ENCODE results near the gene ADK.
"Not testable (repeated sequence)": the region's sequence is repeated elsewhere in the genome, so short reads cannot be mapped to it uniquely, and the experiment has no call there.

Gene ADK

DNA sequence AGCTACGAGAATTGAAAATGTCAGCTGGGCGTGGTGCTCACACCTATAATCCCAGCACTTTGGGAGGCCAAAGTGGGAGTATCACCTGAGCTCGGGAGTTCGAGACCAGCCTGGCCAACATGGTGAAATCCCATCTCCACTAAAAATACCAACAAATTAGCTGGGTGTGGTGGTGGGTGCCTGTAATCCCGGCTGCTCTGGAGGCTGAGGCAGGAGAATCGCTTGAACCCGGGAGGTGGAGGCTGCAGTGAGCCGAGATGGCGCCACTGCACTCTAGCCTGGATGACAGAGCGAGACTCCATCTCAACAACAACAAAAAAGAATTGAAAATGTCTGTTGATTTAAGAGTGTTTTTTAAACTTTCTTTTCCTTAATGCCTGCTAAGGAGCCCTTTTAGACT is 4.0 kb upstream of the ADK start:
- not testable (repeated sequence) for DNase-seq

DNA sequence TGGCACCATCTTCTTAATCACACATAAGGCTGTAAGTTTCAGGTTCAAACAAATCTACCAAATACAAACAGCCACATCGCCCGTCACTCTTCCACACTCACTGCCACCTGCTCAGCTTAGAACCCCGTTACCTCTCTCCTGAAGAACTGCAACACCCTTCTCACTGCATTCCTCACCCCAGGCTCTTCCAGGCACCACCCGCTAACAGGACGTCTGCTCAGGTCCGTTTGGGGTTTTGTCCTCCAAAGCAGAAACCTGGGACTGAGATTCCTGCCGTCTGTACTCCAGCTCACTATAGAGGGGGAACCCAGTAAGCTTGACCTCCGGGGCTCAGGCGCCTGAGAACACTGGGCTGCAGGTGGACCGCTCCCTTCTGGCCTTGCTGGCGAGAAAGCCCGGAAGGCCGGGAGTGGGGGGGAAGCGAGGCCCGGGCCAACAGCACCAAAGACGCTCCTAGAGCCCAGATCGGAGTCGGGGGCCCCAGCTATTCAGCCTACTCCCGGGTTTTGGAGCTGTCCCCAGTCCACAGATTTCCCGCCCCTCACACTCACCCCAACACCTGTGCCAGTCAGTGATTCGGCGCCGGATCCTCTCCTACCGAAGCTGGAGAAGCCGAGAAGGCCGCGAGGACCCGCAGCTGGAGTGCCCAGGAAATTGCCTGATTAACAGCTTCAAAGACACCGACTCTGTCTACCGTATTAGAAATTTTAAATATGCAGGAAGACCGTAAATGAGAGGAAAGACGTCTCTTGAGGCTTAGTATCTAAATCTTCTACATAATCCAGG is 624 bp upstream of the ADK start, which contains the start of gene AP3M1:
Gene AP3M1, minus strand, starts transcription at position 625 of the 786 bp plus-strand sequence. CDS start 12,449 bp downstream, outside the sequence.
- no peak for DNase-seq

DNA sequence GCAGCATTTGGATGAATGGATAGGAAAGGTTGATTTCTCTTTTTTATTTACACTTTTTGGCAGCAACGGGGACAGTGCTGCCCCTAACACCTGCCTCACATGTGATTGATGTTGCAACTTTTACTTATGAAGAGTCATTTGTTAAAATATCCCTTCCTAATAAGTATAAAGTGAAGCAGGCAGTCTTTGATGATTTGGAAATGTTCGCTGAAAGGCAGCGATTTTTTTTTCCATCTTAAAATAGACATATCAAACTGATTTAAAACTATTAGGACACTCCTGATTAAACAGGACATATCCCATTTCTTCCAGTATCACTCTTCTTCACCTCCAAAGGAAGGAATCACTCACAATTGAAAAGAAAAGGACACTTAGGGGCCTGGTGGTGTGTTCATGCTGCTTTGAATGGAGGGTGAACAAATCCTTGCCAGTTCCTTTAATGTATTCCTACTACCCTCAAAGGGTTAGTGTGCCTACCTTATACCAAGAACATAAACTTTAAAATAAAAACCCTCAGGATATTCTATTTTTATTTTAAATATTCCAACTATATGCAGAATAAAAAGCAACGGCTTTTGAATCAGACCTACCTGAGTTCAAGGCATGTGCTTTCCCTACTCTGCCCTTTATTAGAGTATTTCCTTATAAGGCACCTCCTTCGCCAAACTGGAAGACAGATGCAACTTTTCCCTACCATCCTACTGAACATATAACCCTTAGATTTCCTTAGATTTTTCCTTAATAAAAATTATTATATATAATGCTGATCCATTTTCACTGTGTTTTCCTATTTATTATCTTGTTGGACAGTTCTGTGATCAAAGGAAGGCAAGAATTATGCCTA is 1.1 kb downstream of the ADK start:
- DNase-seq = no peak

GRCh38 chr10:74153123-74153522 is 2.1 kb downstream of the ADK start:
- no peak for DNase-seq

- no peak for DNase-seq
Observed at GRCh38 chr10:74153676-74154075, 2.7 kb downstream of the ADK start.

GRCh38 chr10:74156919-74157289 is 5.9 kb downstream of the ADK start:
- peak; percentile 44 for DNase-seq

- DNase-seq = no peak
Observed at GRCh38 chr10:74160013-74160412, 9.0 kb downstream of the ADK start.

- DNase-seq = no peak
Observed at GRCh38 chr10:74163319-74164068, 12.5 kb downstream of the ADK start.

DNA sequence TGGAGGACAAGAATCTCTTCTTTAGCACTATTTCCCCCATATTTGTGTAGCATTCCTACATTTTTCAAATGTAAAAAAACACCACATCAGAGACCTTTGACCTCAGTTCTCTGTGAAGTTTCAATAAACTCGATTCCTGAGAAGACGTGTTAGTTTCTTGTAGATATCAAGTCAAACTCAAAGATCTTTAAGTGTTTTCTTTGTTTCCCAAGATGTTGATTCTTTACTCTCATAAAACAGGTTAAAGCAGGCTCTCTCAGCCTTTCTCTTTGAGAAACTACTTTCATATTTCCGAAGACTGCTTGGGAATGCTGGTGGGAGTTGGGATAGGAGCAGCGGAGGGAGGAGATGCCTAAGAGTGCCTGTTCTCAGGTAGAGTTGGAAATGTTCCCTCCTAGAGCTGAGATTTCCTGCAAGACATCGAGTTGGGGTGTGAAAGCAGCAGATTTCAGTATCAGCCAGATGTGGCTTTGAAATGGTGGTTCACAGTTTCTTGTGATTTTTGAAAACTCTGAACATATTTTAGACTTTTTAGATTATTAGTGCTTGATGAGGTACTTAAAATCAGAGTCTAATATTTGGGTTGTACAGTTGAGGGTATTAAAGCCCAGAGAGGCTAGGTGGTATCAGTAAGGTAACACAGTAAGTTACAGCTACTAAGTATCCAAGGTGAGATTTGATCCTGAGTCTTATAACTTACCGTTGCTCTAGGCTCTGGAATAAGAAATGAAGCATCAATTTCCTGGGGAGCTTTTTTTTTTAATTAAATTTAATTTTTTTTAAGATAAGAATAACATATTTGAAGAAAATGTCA is 13.9 kb downstream of the ADK start:
- no peak for DNase-seq

DNA sequence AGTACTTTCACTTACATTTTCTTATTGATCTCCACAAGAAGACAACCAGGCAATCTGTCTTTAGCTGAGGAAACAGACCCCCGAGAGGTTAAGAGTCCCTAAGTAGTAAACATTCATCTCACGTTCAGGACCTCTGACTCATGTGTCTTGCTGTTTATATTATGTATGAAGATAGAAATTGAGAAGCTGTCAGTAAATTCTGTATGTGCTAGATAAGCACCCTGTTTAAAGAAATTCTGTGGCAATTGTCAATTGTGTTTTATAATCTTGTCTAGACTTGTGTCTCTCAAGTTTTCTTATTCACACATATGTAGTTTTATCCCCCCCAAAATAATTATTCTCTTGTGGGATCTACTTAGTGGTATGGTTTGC is 14.5 kb downstream of the ADK start:
- no peak for DNase-seq

- DNase-seq = no peak
Observed at GRCh38 chr10:74167443-74167842, 16.4 kb downstream of the ADK start.

DNA sequence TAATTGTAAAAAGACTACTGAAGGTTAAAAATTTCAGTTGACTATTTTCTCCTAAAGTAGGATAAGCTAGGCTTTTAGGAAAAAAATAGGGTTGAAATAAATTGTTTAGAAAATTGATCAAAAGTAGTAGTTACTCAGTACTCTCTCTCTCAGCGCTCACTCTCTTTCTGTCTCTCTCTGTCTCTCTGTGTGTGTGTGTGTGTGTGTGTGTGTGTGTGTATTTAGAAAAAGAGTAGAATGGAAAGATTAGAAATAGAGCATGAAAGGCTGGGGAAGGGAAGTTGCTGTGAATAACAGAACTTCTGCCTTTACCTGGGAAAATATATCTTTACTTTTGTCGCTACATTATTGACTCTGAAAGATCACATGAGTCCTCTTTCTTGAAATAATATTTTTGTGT is 20.6 kb downstream of the ADK start:
- no peak for DNase-seq

GRCh38 chr10:74174521-74174920 is 23.5 kb downstream of the ADK start:
- DNase-seq = no peak

GRCh38 chr10:74175510-74176379 is 24.7 kb downstream of the ADK start:
- no peak for DNase-seq

DNA sequence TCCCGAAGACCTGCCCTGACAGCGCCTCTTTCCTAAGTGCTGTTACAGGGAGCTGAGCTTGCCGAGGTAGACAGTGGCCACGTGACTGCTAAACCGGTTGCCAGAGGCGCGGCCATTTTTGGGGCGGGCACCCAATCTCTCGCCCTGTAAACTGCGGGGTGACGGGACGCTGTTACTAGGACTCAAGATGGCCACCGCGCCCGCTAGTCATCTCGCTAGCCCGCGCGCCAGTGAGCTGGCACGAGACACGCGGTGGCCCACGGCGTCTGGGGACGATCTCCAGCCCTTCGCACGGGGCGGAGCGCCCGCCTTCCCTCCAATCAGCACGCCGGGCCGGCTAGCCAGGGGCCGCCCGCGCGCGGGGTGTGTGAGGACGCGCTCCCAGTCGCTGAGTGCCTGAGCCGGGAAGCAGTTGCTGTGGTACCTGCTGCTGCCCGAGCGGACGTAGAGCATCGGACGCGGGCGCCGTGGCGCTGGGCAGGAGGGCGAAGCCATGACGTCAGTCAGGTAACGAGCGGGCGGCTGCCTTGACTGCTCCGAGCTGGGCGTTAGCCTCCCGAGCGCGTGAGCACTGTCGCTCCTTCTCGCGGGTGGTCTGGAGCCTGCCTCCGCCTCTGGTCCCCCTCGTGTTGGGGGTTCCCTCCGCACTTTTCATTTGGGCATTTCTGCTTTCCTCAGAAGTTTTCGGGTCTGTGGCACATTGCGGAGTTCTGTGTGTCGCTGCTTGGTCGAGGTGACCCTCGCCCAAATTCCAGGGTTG is 25.5 kb downstream of the ADK start:
- peak; percentile 86 for DNase-seq

- no peak for DNase-seq
Observed at GRCh38 chr10:74177140-74177677, 26.2 kb downstream of the ADK start.

DNA sequence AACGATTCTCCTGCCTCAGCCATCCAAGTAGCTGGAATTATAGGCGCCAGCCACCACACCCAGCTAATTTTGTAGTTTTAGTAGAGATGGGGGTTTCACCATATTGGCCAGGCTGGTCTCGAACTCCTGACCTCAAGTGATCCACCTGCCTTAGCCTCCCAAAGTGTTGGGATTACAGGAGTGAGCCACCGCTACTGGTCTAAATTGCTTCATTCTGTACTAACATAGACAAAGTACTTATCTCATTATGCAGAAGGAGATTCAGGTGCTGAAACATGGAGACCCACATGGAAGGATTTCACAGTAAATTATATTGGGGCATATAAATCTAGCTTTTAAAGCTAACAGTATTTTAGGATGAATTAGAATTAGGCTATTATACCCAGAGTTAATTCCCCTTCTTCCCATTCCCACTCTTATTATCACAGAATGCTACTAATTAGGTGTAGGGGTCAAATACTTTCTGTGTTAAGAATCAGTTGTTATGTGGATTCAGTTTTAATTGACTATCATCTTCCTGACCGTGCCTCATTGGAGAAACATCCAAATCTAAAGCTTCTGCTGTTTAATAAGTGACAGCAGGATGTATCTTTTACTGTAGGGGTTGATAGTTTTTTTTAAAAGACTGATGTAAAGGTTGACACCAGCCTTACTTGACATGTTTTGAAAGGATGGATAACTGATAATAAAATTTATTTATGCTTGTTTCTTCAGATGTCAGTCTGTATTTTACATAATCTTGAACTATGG is 27.2 kb downstream of the ADK start:
- DNase-seq = no peak

GRCh38 chr10:74179111-74179710 is 28.2 kb downstream of the ADK start:
- DNase-seq = no peak

DNA sequence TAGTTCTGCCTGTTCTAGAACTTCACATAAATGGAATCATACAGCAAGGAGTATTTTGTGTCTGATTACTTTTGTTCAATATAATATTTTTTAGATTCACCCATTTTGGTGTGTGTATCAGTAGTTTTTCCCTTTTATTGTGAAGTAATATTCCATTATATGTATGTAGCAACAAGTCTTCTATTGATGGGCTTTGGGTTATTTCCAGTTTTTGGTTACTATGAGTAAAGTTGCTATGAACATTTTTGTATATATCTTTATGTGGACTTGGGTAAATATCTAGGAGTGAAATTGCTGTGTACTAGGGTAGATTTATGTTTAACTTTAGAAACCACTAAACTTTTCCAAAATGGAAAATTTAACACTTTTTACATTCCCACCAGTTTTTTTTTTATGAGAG is 35.7 kb downstream of the ADK start:
- no peak for DNase-seq

Data from NCI-H1694 treated with DMSO at 0.1 percent for 48 hours (cell line).